Measurements from ENCODE around the gene FOXP1.

Gene FOXP1

GRCh38 chr3:71583566-71584393 is at the start of gene FOXP1:
Gene FOXP1, minus strand, starts transcription at chr3:71583728. Its CDS starts 385,347 bp downstream, at chr3:71198381.
- DNase-seq (ENCODE audit: low spot score) (peak; percentile 47), FAIRE-seq (no peak)

DNA sequence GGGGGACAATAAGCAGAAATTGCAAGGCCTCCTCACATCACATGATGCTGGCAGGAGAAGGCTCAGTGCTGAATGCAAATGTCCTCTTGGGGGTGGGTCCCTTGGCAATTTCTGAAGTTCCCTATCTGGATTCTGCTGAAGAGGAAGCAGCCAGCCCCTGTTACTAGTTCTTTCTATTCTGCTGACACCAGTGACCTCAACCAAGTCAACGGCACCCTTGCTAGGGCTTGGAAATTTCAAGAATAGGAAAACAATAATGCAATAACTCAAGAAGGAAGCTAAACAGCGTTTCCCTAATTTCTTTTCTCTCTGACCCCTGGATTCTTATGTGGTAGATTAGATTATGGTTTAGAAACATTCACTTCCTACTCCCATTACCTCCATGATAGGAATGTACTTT is 46.2 kb upstream of the FOXP1 start:
- FAIRE-seq: no peak
- no peak for DNase-seq (ENCODE audit: low spot score)

DNA sequence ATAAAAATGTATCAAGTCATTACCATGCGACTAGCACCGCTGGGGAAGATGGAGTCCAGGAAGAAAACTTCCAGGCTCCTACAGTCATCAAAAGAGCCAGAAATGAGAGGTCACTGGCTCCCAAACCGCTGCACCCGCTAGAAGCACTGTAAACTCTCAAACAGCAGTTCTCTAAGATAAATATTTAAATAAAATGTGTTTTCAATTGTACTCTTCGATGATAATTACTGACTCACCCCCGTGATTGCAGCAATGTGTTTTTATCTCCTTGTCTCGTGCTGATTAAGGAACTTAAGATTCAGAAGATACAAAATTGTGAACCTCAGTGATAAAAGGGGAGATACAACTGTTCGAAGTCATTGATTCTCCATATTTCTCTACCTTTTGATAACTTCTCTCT is 45.8 kb upstream of the FOXP1 start:
- no peak for FAIRE-seq
- no peak for DNase-seq (ENCODE audit: low spot score)

- no peak for FAIRE-seq
- no peak for DNase-seq (ENCODE audit: low spot score)
These were observed 45.0 kb upstream of the FOXP1 start for GRCh38 chr3:71628522-71628921.

DNA sequence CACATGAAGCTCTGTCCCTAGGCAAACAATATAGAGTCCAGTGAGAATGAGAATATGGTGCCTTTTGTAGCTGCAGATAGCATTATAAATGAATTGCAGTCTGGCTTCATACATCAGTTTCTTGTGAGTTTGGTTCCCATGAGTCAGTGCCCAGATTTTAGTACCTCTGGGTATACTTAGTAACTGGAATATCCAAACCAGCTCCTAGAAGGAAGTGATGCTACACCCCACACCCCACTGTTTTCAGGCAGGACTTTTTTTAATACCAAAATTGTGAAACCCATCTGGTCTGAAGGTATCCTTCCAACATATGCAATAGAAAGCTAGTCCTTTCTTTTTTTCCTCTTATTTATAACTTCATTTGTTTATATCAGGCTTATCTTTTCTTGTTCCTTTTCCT is 42.1 kb upstream of the FOXP1 start:
- no peak for FAIRE-seq
- no peak for DNase-seq (ENCODE audit: low spot score)

- no peak for FAIRE-seq
- DNase-seq (ENCODE audit: low spot score): no peak
These were observed 38.5 kb upstream of the FOXP1 start for GRCh38 chr3:71621825-71622537.

GRCh38 chr3:71618538-71618937 is 35.0 kb upstream of the FOXP1 start:
- FAIRE-seq (no peak), DNase-seq (ENCODE audit: low spot score) (no peak)

- DNase-seq (ENCODE audit: low spot score): no peak
- no peak for FAIRE-seq
These were observed 33.1 kb upstream of the FOXP1 start for GRCh38 chr3:71616571-71617021.

- FAIRE-seq (no peak), DNase-seq (ENCODE audit: low spot score) (no peak)
These were observed 31.3 kb upstream of the FOXP1 start for GRCh38 chr3:71614869-71615268.

DNA sequence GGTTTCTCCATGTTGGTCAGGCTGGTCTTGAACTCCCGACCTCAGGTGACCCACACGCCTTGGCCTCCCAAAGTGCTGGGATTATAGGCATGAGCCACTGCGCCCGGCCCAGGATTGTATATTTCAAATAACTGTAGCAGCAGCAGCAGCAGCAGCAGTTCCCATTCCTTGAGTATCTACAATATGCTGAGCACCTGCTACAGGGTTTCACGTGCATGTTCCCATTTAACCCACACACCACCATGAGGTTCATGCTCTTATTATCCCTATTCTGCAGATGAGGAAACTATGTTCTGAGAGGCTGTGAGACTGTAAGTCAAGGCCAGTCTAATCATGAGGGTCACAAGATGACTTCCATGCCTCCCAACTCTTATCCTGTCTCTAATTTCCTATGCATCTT is 30.9 kb upstream of the FOXP1 start:
- no peak for FAIRE-seq

DNA sequence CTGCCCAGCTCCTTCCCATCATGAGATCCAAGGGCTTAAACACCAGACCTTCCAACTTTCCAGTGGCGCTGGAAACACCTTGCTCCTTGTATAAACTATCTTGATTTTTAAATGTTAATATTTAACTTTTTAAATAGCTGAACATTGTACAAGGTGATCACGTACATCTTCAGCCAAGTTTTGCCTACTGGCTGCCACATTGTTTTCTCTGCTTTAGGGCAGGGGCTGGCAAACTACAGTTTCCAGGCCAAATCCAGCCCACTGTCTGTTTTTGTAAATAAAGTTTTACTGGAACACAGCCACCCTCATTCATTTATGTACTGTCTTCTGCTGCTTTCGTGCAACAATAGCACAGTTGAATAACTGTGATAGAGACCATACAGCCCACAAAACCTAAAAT is 27.6 kb upstream of the FOXP1 start:
- DNase-seq (ENCODE audit: low spot score) (no peak), FAIRE-seq (no peak)

More for the DNA sequence above, 30.9 kb upstream of the FOXP1 start:
- DNase-seq (ENCODE audit: low spot score): no peak

DNA sequence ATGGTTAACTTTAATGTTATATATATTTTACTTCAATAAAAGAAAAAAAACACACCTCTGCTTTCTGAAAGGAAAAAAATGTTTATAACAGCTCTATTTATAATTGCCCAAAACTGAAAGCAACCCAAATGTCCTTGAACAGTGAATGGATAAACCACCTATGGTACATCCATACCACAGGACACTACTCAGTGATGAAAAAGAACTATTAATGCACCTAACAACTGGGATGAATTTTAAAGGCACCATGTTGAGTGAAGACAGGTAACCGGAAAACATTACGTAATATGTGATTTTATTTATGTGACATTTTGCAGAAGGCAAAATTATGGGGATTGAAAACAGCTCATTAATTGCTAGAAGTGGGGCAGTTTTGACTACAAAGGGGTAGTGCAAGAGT is 23.8 kb upstream of the FOXP1 start:
- FAIRE-seq (no peak), DNase-seq (ENCODE audit: low spot score) (no peak)

DNA sequence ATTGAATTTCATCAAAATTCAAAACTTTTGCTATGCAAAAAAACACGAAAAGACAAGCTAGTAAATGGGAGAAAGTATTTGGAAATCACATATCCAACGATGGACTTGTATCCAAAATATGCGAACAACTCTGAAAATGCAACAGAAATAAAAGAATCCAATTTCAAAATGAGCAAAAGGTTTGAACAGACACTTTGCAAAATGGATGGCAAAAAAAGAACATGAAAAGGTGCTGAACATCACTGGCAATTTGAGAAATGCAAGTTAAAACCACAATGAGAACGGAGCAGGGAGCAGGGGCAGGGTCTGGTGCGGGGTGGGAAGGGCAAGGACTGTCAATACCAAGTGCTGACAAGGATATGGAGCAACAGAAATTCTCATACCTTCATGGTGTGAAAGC is 23.1 kb upstream of the FOXP1 start:
- FAIRE-seq: no peak
- no peak for DNase-seq (ENCODE audit: low spot score)

GRCh38 chr3:71602256-71602655 is 18.7 kb upstream of the FOXP1 start:
- FAIRE-seq: peak; percentile 84
- DNase-seq (ENCODE audit: low spot score): peak; percentile 83

DNA sequence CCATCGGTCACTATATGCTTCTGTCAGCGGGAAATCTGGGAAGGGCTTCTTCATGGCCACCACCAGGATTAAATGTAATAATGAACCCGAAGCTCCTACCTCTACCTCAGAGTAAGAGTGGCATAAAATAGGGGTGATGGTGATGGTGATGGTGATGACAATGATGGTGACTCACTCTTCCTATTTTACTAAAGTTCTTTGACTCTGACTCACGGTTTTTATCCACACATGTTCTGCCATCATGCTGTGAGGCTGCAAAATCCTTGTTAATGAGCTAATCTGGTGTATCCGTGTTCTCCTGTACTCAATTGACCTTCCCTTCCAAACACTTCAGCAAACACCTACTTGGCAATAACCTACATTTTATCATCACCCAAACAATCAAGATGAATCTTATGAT is 18.3 kb upstream of the FOXP1 start:
- FAIRE-seq: peak; percentile 86
- DNase-seq (ENCODE audit: low spot score): peak; percentile 84

- peak; percentile 77 for DNase-seq (ENCODE audit: low spot score)
- FAIRE-seq: peak; percentile 81
These were observed 17.2 kb upstream of the FOXP1 start for GRCh38 chr3:71600646-71601288.

DNA sequence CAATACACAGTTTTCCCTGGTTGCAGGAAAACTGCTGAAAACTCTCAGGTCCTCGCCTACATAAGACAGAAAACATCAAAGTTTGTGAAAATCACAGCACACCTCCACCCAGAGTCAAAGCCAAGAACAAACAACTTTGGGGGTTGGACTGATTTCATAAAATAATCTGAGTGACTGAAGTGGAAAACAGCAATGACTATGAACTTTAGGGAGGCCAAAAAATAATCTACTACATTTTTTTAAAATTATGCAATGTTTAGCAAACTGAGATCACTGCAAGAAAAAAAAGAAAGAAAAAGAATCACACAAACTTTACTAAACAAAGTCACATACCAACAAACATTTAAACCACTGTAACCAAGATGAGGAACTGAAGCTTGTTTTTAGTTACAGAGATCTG is 15.9 kb upstream of the FOXP1 start:
- FAIRE-seq: no peak

GRCh38 chr3:71598292-71598691 is 14.8 kb upstream of the FOXP1 start:
- no peak for FAIRE-seq
- DNase-seq (ENCODE audit: low spot score): no peak

More for the DNA sequence above, 15.9 kb upstream of the FOXP1 start:
- no peak for DNase-seq (ENCODE audit: low spot score)

- FAIRE-seq (no peak), DNase-seq (ENCODE audit: low spot score) (no peak)
These were observed 13.8 kb upstream of the FOXP1 start for GRCh38 chr3:71597286-71597685.

DNA sequence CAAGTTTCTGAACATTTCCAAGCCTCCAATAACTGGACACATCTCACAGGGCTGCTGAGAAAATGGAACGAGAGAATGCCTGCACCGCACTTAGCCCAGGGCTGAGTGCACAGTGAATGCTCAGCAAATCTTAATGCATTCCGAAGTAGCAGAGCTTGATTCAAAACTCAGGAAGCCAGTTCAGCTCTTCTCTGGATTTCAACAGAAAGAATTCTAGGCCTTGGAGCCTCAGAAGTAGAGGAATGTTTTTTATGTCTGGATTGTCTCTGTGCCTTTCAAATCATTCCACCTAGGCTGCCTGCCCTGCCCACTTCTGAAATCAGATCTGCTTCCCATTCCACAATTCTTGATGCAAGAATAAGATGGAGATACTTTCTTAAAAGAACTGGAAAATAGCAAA is 9.6 kb upstream of the FOXP1 start:
- FAIRE-seq: no peak
- no peak for DNase-seq (ENCODE audit: low spot score)

- no peak for FAIRE-seq
- DNase-seq (ENCODE audit: low spot score): no peak
These were observed 7.6 kb upstream of the FOXP1 start for GRCh38 chr3:71591101-71591500.

- no peak for FAIRE-seq
These were observed 5.6 kb upstream of the FOXP1 start for GRCh38 chr3:71589132-71589531.

More at GRCh38 chr3:71589132-71589531, 5.6 kb upstream of the FOXP1 start:
- no peak for DNase-seq (ENCODE audit: low spot score)

Data from RCC 7860 (cell line).